SK-N-DZ (cell line): ENCODE measurements around the gene SYCN. TPM values are rescaled to one million over a fixed set of nuclear protein-coding genes. Genes with fewer than 3 reads are reported as not detected.
"Not testable (repeated sequence)": the region's sequence is repeated elsewhere in the genome, so short reads cannot be mapped to it uniquely, and the experiment has no call there.

Source experiments
- DNase-seq: peaks from one replicate; pipeline ENCODE4 v3.0.0-alpha.2; 2015; ENCODE audit warnings: low spot score
- polyA plus RNA-seq, 2 experiments: library from polyadenylated mRNA; depleted of rRNA; stranded (reverse); fragments of >200 nt; gene quantifications; 2 replicates each; pipeline ENCODE4 v1.2.3, GENCODE V29; 2014

The SYCN gene
- polyA plus RNA-seq (2014; cell fraction: cytosol; rRNA removed), result not detected in 2 replicates
- not detected in 2 replicates for polyA plus RNA-seq (2014; cell fraction: nucleus; rRNA removed)

- DNase-seq, result no peak
Observed at GRCh38 chr19:39203372-39204341, at the start of gene SYCN. Gene SYCN (minus strand): TSS chr19:39204263. CDS start chr19:39204254, 9 bp downstream.

- no peak for DNase-seq
Observed at GRCh38 chr19:39253374-39254149, 49.5 kb upstream of the SYCN start.

GRCh38 chr19:39252458-39252857 is 48.4 kb upstream of the SYCN start:
- DNase-seq, result no peak

GRCh38 chr19:39251846-39252245 is 47.8 kb upstream of the SYCN start:
- no peak for DNase-seq

- DNase-seq, result no peak
Observed at GRCh38 chr19:39251081-39251480, 47.0 kb upstream of the SYCN start.

- no peak for DNase-seq
Observed at GRCh38 chr19:39248806-39249205, 44.7 kb upstream of the SYCN start, which contains the start of gene IFNL4. Gene IFNL4 (minus strand): TSS chr19:39248856.

GRCh38 chr19:39247701-39248664 is 43.9 kb upstream of the SYCN start:
- DNase-seq, result no peak

- DNase-seq, result peak; percentile 68
Observed at GRCh38 chr19:39246951-39247669, 43.0 kb upstream of the SYCN start.

- DNase-seq, result not testable (repeated sequence)
Observed at GRCh38 chr19:39245166-39245565, 41.1 kb upstream of the SYCN start.

- DNase-seq, result not testable (repeated sequence)
Observed at GRCh38 chr19:39244410-39245100, 40.5 kb upstream of the SYCN start, which contains the start of gene IFNL3. Gene IFNL3 (minus strand): TSS chr19:39245006. CDS start chr19:39244967, 39 bp downstream.

- not testable (repeated sequence) for DNase-seq
Observed at GRCh38 chr19:39243741-39244140, 39.7 kb upstream of the SYCN start.

- no peak for DNase-seq
Observed at GRCh38 chr19:39240421-39240820, 36.4 kb upstream of the SYCN start.

- DNase-seq, result no peak
Observed at GRCh38 chr19:39238944-39239343, 34.9 kb upstream of the SYCN start.

- no peak for DNase-seq
Observed at GRCh38 chr19:39238209-39238608, 34.1 kb upstream of the SYCN start.

GRCh38 chr19:39237200-39238184 is 33.4 kb upstream of the SYCN start:
- DNase-seq, result no peak

- DNase-seq, result no peak
Observed at GRCh38 chr19:39236527-39236926, 32.5 kb upstream of the SYCN start.

GRCh38 chr19:39232708-39233107 is 28.6 kb upstream of the SYCN start:
- no peak for DNase-seq

GRCh38 chr19:39230096-39230764 is 26.2 kb upstream of the SYCN start:
- no peak for DNase-seq
